ENCODE results near the gene PTBP3.

The PTBP3 gene

GRCh38 chr9:112361601-112362000 is 28.2 kb upstream of the PTBP3 start:
- FAIRE-seq = peak; percentile 20
- no peak for TF ChIP-seq POU2F2 (IDR thresholded peaks at IDR 0.05; ENCODE audit: low read depth, low read length)
- no peak for TF ChIP-seq PAX5 (IDR thresholded peaks at IDR 0.05; ENCODE audit: insufficient read depth, low read length, severe bottlenecking)
- no peak for TF ChIP-seq SPI1 (IDR thresholded peaks at IDR 0.05; ENCODE audit: low read depth, low read length)
- TF ChIP-seq POLR2AphosphoS5 (IDR thresholded peaks at IDR 0.05; ENCODE audit: low read depth, low read length) = no peak
- TF ChIP-seq TAF1 (IDR thresholded peaks at IDR 0.05; ENCODE audit: low read depth, low read length) = no peak
- TF ChIP-seq POLR2A (IDR thresholded peaks at IDR 0.05; ENCODE audit: low read depth, low read length) = no peak
- DNase-seq (ENCODE audit: insufficient read length, low spot score) = no peak

- FAIRE-seq (no peak), DNase-seq (ENCODE audit: insufficient read length, low spot score) (no peak)
- TF ChIP-seq POLR2A (IDR thresholded peaks at IDR 0.05; ENCODE audit: low read depth, low read length) (no peak), POU2F2 (IDR thresholded peaks at IDR 0.05; ENCODE audit: low read depth, low read length) (no peak), PAX5 (IDR thresholded peaks at IDR 0.05; ENCODE audit: insufficient read depth, low read length, severe bottlenecking) (no peak), SPI1 (IDR thresholded peaks at IDR 0.05; ENCODE audit: low read depth, low read length) (no peak), POLR2AphosphoS5 (IDR thresholded peaks at IDR 0.05; ENCODE audit: low read depth, low read length) (no peak), TAF1 (IDR thresholded peaks at IDR 0.05; ENCODE audit: low read depth, low read length) (no peak)
Observed at GRCh38 chr9:112360047-112360804, 26.8 kb upstream of the PTBP3 start.

DNA sequence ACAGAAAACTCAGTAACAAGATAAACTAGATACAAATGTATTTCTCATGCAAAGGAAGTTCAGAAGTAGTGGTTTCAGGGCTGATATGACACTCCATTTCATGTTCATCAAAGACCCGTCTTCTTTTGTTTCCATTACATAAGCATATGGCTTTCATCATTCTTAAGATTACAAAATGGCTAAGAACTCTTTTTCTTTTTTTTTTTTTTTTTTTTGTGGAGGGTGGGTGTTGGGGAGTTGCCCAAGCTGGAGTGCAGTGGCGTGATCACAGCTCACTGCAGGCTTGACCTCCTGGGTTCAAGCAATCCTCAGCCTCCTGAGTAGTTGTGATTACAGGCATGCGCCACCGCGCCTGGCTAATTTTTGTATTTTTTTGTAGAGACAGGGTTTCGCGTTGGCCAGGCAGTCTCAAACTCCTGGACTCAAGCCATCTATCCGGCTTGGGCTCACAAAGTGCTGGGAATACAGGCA is 22.0 kb upstream of the PTBP3 start:
- DNase-seq (ENCODE audit: insufficient read length, low spot score) (no peak), FAIRE-seq (no peak)
- no peak for TF ChIP-seq PAX5 (IDR thresholded peaks at IDR 0.05; ENCODE audit: insufficient read depth, low read length, severe bottlenecking)
- TF ChIP-seq SPI1 (IDR thresholded peaks at IDR 0.05; ENCODE audit: low read depth, low read length) = no peak
- TF ChIP-seq POLR2A (IDR thresholded peaks at IDR 0.05; ENCODE audit: low read depth, low read length) = no peak
- no peak for TF ChIP-seq TAF1 (IDR thresholded peaks at IDR 0.05; ENCODE audit: low read depth, low read length)
- no peak for TF ChIP-seq POU2F2 (IDR thresholded peaks at IDR 0.05; ENCODE audit: low read depth, low read length)
- no peak for TF ChIP-seq POLR2AphosphoS5 (IDR thresholded peaks at IDR 0.05; ENCODE audit: low read depth, low read length)

- no peak for DNase-seq (ENCODE audit: insufficient read length, low spot score)
- FAIRE-seq = no peak
- TF ChIP-seq TAF1 (IDR thresholded peaks at IDR 0.05; ENCODE audit: low read depth, low read length) (no peak), POLR2AphosphoS5 (IDR thresholded peaks at IDR 0.05; ENCODE audit: low read depth, low read length) (no peak)
Observed at GRCh38 chr9:112354081-112354743, 20.8 kb upstream of the PTBP3 start.

DNA sequence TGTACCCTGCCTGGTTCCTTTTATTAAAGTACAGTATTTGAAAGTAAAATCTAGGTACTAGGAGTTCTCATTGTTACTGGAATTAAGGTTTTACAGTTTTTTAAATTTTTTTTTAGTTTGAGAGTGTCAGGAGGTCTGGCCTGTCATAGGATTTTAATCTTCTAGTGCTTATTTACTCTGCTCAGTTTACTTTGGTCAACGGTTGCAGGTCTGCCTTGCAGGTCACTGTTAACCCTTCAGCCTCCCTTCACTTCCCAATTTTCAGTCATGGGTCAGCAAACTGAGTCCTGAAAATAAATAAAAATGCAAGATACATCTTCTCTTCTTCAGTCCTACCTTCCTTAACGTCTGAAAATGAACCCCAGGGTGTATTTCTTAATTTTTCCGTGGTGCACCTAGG is 18.8 kb upstream of the PTBP3 start:
- FAIRE-seq = no peak
- TF ChIP-seq PAX5 (IDR thresholded peaks at IDR 0.05; ENCODE audit: insufficient read depth, low read length, severe bottlenecking) (no peak), POU2F2 (IDR thresholded peaks at IDR 0.05; ENCODE audit: low read depth, low read length) (no peak)
- no peak for DNase-seq (ENCODE audit: insufficient read length, low spot score)

DNA sequence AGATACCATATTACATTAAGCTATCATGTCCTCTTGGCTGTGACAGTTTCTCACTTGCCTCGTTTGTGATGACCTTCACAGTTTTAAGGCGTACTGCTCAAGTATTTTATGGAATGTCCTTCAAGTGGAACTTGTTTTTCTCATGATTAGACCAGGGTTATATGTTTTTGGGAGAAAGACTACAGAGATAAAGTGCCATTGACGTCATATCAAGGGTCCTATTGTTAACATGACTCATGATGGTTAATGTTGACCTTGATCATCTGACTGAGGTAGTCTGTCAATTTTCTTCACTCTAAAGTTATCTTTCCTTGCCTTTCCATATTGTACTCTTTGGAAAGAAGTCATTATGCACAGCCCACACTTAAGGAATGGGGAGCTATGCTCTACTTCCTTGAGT is 17.8 kb upstream of the PTBP3 start:
- TF ChIP-seq POLR2A (IDR thresholded peaks at IDR 0.05; ENCODE audit: low read depth, low read length) = no peak
- no peak for TF ChIP-seq PAX5 (IDR thresholded peaks at IDR 0.05; ENCODE audit: insufficient read depth, low read length, severe bottlenecking)
- no peak for TF ChIP-seq TAF1 (IDR thresholded peaks at IDR 0.05; ENCODE audit: low read depth, low read length)
- no peak for TF ChIP-seq SPI1 (IDR thresholded peaks at IDR 0.05; ENCODE audit: low read depth, low read length)
- TF ChIP-seq POLR2AphosphoS5 (IDR thresholded peaks at IDR 0.05; ENCODE audit: low read depth, low read length) = no peak
- TF ChIP-seq POU2F2 (IDR thresholded peaks at IDR 0.05; ENCODE audit: low read depth, low read length) = no peak
- FAIRE-seq = no peak

GRCh38 chr9:112349008-112349333 is 15.6 kb upstream of the PTBP3 start:
- DNase-seq (ENCODE audit: insufficient read length, low spot score) = no peak
- FAIRE-seq = no peak
- no peak for TF ChIP-seq TAF1 (IDR thresholded peaks at IDR 0.05; ENCODE audit: low read depth, low read length)
- TF ChIP-seq PAX5 (IDR thresholded peaks at IDR 0.05; ENCODE audit: insufficient read depth, low read length, severe bottlenecking) = no peak
- TF ChIP-seq POLR2A (IDR thresholded peaks at IDR 0.05; ENCODE audit: low read depth, low read length) = no peak
- no peak for TF ChIP-seq POLR2AphosphoS5 (IDR thresholded peaks at IDR 0.05; ENCODE audit: low read depth, low read length)
- TF ChIP-seq POU2F2 (IDR thresholded peaks at IDR 0.05; ENCODE audit: low read depth, low read length) = no peak
- TF ChIP-seq SPI1 (IDR thresholded peaks at IDR 0.05; ENCODE audit: low read depth, low read length) = no peak

More for the DNA sequence above, 17.8 kb upstream of the PTBP3 start:
- DNase-seq (ENCODE audit: insufficient read length, low spot score) = no peak

DNA sequence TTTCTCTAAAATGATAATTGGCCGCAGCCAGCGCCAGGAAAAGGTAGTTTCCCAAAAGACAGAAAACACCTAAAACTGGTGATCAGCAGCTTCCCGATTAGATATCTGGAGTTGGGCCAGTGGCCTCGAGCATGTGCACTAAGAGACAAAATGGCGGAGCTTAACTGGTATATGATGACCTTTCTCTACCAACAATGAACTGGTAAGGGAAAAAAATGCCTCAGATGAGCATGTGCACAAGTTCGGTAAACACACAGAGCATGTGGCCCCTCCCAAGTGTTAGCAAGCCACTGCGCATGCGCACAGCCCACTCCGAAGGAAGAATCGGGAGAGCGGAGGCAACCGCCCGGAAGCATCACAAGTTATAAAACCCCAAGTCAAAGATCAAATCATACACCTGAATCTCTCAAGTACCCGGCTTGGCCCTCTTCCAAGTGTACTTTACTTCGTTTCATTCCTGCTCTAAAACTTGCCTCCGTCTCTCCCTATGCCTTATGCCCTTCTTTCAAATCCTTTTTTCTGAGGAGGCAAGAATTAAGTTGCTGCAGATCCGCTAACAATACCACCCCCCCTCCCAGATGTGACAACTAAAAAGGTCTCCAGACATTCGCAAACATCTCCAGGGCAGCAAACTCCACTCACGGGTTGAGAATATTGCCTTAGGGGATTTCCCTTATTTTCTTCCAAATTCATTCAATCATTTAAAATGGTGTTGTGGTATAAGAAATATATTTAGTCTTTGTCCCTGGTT is 15.0 kb upstream of the PTBP3 start:
- no peak for TF ChIP-seq POU2F2 (IDR thresholded peaks at IDR 0.05; ENCODE audit: low read depth, low read length)
- TF ChIP-seq POLR2A (IDR thresholded peaks at IDR 0.05; ENCODE audit: low read depth, low read length) = no peak
- TF ChIP-seq PAX5 (IDR thresholded peaks at IDR 0.05; ENCODE audit: insufficient read depth, low read length, severe bottlenecking) = no peak
- TF ChIP-seq SPI1 (IDR thresholded peaks at IDR 0.05; ENCODE audit: low read depth, low read length) = no peak
- no peak for TF ChIP-seq POLR2AphosphoS5 (IDR thresholded peaks at IDR 0.05; ENCODE audit: low read depth, low read length)
- no peak for TF ChIP-seq TAF1 (IDR thresholded peaks at IDR 0.05; ENCODE audit: low read depth, low read length)
- DNase-seq (ENCODE audit: insufficient read length, low spot score) (no peak), FAIRE-seq (peak; percentile 89)

DNA sequence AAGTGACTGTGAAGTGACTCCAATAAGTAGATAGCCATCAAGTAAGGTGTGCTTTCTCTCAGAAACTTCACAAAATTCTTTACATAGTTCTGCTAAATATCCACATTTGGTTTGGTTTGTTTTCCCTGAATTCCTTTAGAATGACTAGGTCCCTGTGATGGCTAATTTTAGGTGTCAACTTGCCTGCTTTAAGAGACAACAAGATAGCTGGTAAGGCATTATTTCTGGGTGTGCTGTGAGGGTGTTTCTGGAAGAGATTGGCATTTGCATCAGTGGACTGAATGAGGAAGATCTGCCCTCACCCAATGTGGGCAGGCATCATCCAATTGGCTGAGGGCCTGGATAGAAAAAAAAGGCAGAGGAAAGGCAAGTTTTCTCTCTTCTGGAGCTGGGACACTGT is 8.3 kb upstream of the PTBP3 start:
- FAIRE-seq (no peak), DNase-seq (ENCODE audit: insufficient read length, low spot score) (no peak)
- TF ChIP-seq SPI1 (IDR thresholded peaks at IDR 0.05; ENCODE audit: low read depth, low read length) (no peak), POU2F2 (IDR thresholded peaks at IDR 0.05; ENCODE audit: low read depth, low read length) (no peak), TAF1 (IDR thresholded peaks at IDR 0.05; ENCODE audit: low read depth, low read length) (no peak), PAX5 (IDR thresholded peaks at IDR 0.05; ENCODE audit: insufficient read depth, low read length, severe bottlenecking) (no peak), POLR2AphosphoS5 (IDR thresholded peaks at IDR 0.05; ENCODE audit: low read depth, low read length) (no peak), POLR2A (IDR thresholded peaks at IDR 0.05; ENCODE audit: low read depth, low read length) (no peak)

Data from GM12891 (cell line).